HepG2 (cell line): ENCODE measurements around the gene OAS3. TPM values are rescaled to one million over a fixed set of nuclear protein-coding genes. Genes with fewer than 3 reads are reported as not detected.

Source experiments
- ATAC-seq: fragments of 200-7000 bp; cut with Tn5 transposase; 3 replicates; pipeline ENCODE4 v1.9.1; 2020; ENCODE audit warnings: mild to moderate bottlenecking, moderate library complexity
- BruUV-seq: library from RNA; stranded (reverse); fragments of 400-500 nt; replicated peaks from 2 replicates; lab custom pipeline; 2021; lab: Mats Ljungman, UMichigan
- CTCF ChIA-PET: fragments of 300-600 bp; formaldehyde crosslinking; extraction: SDS; loops from one replicate; lab custom pipeline; 2021; ENCODE audit warnings: low total read pairs, inconsistent platforms, low intra/inter-chr PET ratio; lab: Yijun Ruan, JAX
- POLR2A ChIA-PET: fragments of 350-600 bp; sonication (Branson Sonifier 250); formaldehyde crosslinking; loops from one replicate; lab custom pipeline; 2020; ENCODE audit warnings: antibody characterized with exemption, inconsistent platforms; lab: Yijun Ruan, JAX
- DNase-seq: peaks from one replicate; pipeline ENCODE4 v3.0.0-alpha.2; 2015; ENCODE audit warnings: low spot score
- FAIRE-seq: peaks from 3 replicates; lab custom pipeline; 2011; peaks lifted over from hg19 to GRCh38; lab: Jason Lieb, UNC
- H2AFZ ChIP-seq: one replicate; pipeline ENCODE4 v1.6.1; 2011; ENCODE audit warnings: low read length, inconsistent platforms
- H3K27ac ChIP-seq: fragments of 300-600 bp; 3 replicates; pipeline ENCODE4 v1.8.0; 2011; ENCODE audit warnings: mixed run types, mild to moderate bottlenecking, mixed read lengths, low read length, inconsistent platforms; ENCODE audit not compliant: insufficient read depth; ENCODE audit errors: extremely low read length
- H3K27me3 ChIP-seq, 2 experiments: fragments of 200-600 bp in 1 of 2; 2 replicates in 1 of 2; 3 replicates in 1 of 2; pipeline versions ENCODE4 v1.6.0 to v1.8.0; 2011; ENCODE audit warnings: low read length in 2 of 2, mild to moderate bottlenecking in 2 of 2, moderate library complexity in 2 of 2, inconsistent platforms in 1 of 2; ENCODE audit not compliant: insufficient read depth in 2 of 2, control insufficient read depth in 1 of 2
- H3K36me3 ChIP-seq, 2 experiments: fragments of 200-600 bp in 1 of 2; replicated peaks in 1 of 2; 2 replicates in 1 of 2; 3 replicates in 1 of 2; pipeline versions ENCODE4 v1.5.1 to v1.8.0; 2011; ENCODE audit warnings: low read length in 2 of 2, inconsistent platforms in 1 of 2; ENCODE audit not compliant: insufficient read depth in 2 of 2, control insufficient read depth in 1 of 2
- H3K4me1 ChIP-seq: 2 replicates; pipeline ENCODE4 v1.5.1; 2012; ENCODE audit warnings: low read length, inconsistent platforms; ENCODE audit not compliant: insufficient read depth
- H3K4me2 ChIP-seq: 2 replicates; pipeline ENCODE4 v1.6.0; 2011; ENCODE audit warnings: low read depth, low read length, inconsistent platforms
- H3K4me3 ChIP-seq, 3 experiments: fragments of 200-600 bp in 1 of 3; sonication (generic), shearing (Covaris generic) in 1 of 3; replicated peaks in 1 of 3; 2 replicates each; pipeline ENCODE4 v1.5.1; 2011 to 2016; ENCODE audit warnings: low read length in 3 of 3, inconsistent platforms in 2 of 3, low read depth in 2 of 3, mild to moderate bottlenecking in 2 of 3, control low read depth in 1 of 3, mixed read lengths in 1 of 3; ENCODE audit not compliant: insufficient read depth in 1 of 3
- H3K79me2 ChIP-seq: one replicate; pipeline ENCODE4 v1.6.1; 2011; ENCODE audit warnings: low read length, inconsistent platforms; ENCODE audit not compliant: insufficient read depth
- H3K9ac ChIP-seq: 2 replicates; pipeline ENCODE4 v1.6.0; 2011; ENCODE audit warnings: mild to moderate bottlenecking, low read depth, low read length, inconsistent platforms; ENCODE audit not compliant: insufficient read depth
- H3K9me3 ChIP-seq: 2 replicates; pipeline ENCODE4 v1.5.1; 2012; ENCODE audit warnings: mild to moderate bottlenecking, low read length
- H4K20me1 ChIP-seq: 2 replicates; pipeline ENCODE4 v1.6.0; 2011; ENCODE audit warnings: inconsistent platforms, mild to moderate bottlenecking, low read length, moderate library complexity; ENCODE audit not compliant: insufficient read depth
- CEBPG ChIP-seq: IDR thresholded peaks from 2 replicates; pipeline ENCODE4 v1.6.1; 2016
- DMAP1 ChIP-seq: IDR thresholded peaks from 2 replicates; pipeline ENCODE4 v1.6.1; 2016
- DNMT3B ChIP-seq: conservative IDR thresholded peaks from 2 replicates; pipeline ENCODE4 v1.6.1; 2016; ENCODE audit warnings: missing biosample characterization, control low read depth
- EZH2 ChIP-seq: conservative IDR thresholded peaks from 2 replicates; pipeline ENCODE4 v1.6.1; 2012; ENCODE audit warnings: mild to moderate bottlenecking, low read depth, low read length, moderate library complexity
- LCORL ChIP-seq, 2 experiments: fragments of 450-650 bp in 1 of 2; sonication (generic) in 1 of 2; formaldehyde crosslinking in 1 of 2; IDR thresholded peaks; 2 replicates each; pipeline versions ENCODE4 v1.5.0 to v1.6.1; 2017 to 2020; ENCODE audit warnings: antibody characterized with exemption in 1 of 2, missing genetic modification reagents in 1 of 2
- POGZ ChIP-seq: sonication (generic); formaldehyde crosslinking; IDR thresholded peaks from 2 replicates; pipeline ENCODE4 v1.4.0; 2020; ENCODE audit warnings: mild to moderate bottlenecking, missing genetic modification reagents
- RXRB ChIP-seq: IDR thresholded peaks from 2 replicates; pipeline ENCODE4 v1.6.1; 2016; ENCODE audit warnings: borderline replicate concordance, missing genetic modification reagents, missing compliant biosample characterization
- SALL1 ChIP-seq: sonication (generic); formaldehyde crosslinking; IDR thresholded peaks from 2 replicates; pipeline ENCODE4 v1.8.0; 2022; ENCODE audit warnings: mild to moderate bottlenecking, missing genetic modification reagents
- ZNF552 ChIP-seq: sonication (generic); formaldehyde crosslinking; IDR thresholded peaks from 2 replicates; pipeline ENCODE4 v1.9.0; 2022; ENCODE audit warnings: missing genetic modification reagents, mild to moderate bottlenecking, borderline replicate concordance
- ZNF556 ChIP-seq: sonication (generic); formaldehyde crosslinking; IDR thresholded peaks from 2 replicates; pipeline ENCODE4 v1.4.0; 2020; ENCODE audit warnings: mild to moderate bottlenecking, missing genetic modification reagents, borderline replicate concordance
- ZNF776 ChIP-seq: sonication (generic); formaldehyde crosslinking; IDR thresholded peaks from 2 replicates; pipeline ENCODE4 v1.4.0; 2020; ENCODE audit warnings: mild to moderate bottlenecking, missing genetic modification reagents
- WGBS: methylation state at CpG from one replicate; pipeline ENCODE4 v1.1.6; 2017; ENCODE audit warnings: low lambda C conversion rate; 5-methylcytosine and 5-hydroxymethylcytosine counted together
- in situ Hi-C: cut with HindIII; loops from 2 replicates; pipeline ENCODE4 v1.10.0; 2017; ENCODE audit warnings: low pct_unique_long_range_greater_than_20kb; ENCODE audit not compliant: extremely low pct_ligation_motif_present
- intact Hi-C: fragments of 100-400 bp; cut with micrococcal nuclease; formaldehyde crosslinking; loops from one replicate; pipeline ENCODE4 v1.10.0; 2022; ENCODE audit not compliant: unreplicated experiment
- polyA plus RNA-seq, 8 experiments: library from polyadenylated mRNA; depleted of rRNA in 3 of 8; stranded (reverse) in 7 of 8; unstranded in 1 of 8; fragments of >200 nt; fragmentation: Illumina TruSeq in 4 of 8; extraction: Trizol in 4 of 8; gene quantifications; 2 replicates each; pipeline versions ENCODE4 v1.2.1 to v1.2.3, GENCODE V29; 2011 to 2016; ENCODE audit warnings: low read depth in 4 of 8, missing spikeins in 1 of 8, mixed read lengths in 1 of 8; ENCODE audit not compliant: insufficient read depth in 1 of 8
- total RNA-seq, 5 experiments: library from RNA; depleted of rRNA; stranded (reverse); fragments of >200 nt; fragmentation: Illumina TruSeq; extraction: Trizol; gene quantifications; 2 replicates each; pipeline ENCODE4 v1.2.3, GENCODE V29; 2016; ENCODE audit warnings: low read depth in 1 of 5
- TF ChIP-seq, protein P1 (sequence below): sonication (generic); IDR thresholded peaks from 2 replicates; pipeline ENCODE4 v1.6.1; 2016; ENCODE audit warnings: low read depth, borderline replicate concordance
- TF ChIP-seq, protein P2 (sequence below): fragments of 450-650 bp; IDR thresholded peaks from 2 replicates; pipeline ENCODE4 v1.6.1; 2016
- TF ChIP-seq, protein P3 (sequence below): IDR thresholded peaks from 2 replicates; pipeline ENCODE4 v1.6.1; 2016; ENCODE audit warnings: missing genetic modification reagents, missing compliant biosample characterization

OAS3 gene
- total and polyA plus RNA-seq, 2 of the 13 experiments (the other 11 are each of a cell fraction or from before 2014, with no cell fraction given): 4.8 to 10.5 TPM

DNA sequence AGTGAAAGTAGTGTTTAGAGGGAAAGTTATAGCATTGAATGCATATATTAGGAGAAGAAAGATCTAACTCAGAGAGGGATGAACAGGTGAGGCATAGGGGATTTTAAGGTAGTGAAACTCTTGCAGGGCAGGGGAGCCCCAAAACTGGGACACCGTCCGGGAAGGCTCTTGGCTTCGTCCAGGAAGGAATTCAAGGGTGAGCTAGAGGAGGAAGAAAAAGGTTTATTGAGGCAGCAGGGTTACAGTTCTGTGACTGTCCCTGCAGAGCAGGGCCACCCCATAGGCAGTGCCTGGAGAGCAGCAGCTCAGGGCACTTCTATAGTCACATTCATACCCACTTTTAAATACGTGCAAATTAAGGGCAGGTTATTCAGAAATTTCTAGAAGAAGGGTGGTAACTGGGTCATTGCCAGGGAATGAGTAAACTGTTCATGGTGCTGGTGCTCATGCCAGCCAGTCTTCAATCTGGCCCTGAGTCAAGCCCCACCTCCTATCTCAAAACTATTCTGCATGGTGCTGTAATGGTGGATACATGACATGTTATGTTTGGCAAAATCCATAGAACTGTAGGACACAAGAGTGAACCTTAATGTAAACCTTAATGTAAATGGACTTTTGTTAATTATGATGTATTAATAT is 32.7 kb upstream of the OAS3 start:
- Histone ChIP-seq H3K27me3 (no peaks in the 10 kb centered on the region), H3K79me2 (no peaks in the 10 kb centered on the region), H3K9me3 (peaks cover 8% of the 10 kb centered on the region; the same call in 1 of the 2 replicates), H3K9ac (no peak overlapping the region), H3K27ac (no peak overlapping the region), H2AFZ (no peak overlapping the region), H3K4me3 (no peak overlapping the region), H3K36me3 (no peaks in the 10 kb centered on the region), H3K4me1 (peaks cover 32% of the 10 kb centered on the region), H4K20me1 (no peaks in the 10 kb centered on the region), H3K4me2 (0 out of 2 replicates have a peak overlapping the region, but pooled peaks have one; percentile 97)
- WGBS: 85% methylated on average over 4 of the region's 4 CpGs
- ATAC-seq: no peak
- no peak for DNase-seq
- POLR2A ChIA-PET: interaction anchor here (2.4 to 3.6 kb wide), 2 partner anchors 20 to 32 kb away, joined by 13 to 34 read pairs; partner anchors contain the start of gene OAS3
- CTCF ChIA-PET: no interaction called here
- TF ChIP-seq, protein P1, sequence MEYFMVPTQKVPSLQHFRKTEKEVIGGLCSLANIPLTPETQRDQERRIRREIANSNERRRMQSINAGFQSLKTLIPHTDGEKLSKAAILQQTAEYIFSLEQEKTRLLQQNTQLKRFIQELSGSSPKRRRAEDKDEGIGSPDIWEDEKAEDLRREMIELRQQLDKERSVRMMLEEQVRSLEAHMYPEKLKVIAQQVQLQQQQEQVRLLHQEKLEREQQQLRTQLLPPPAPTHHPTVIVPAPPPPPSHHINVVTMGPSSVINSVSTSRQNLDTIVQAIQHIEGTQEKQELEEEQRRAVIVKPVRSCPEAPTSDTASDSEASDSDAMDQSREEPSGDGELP: no peak
- intact Hi-C loops (no loop called here), in situ Hi-C loops (no loop called here)
- no peak for FAIRE-seq
- no TSS peak for BruUV-seq

DNA sequence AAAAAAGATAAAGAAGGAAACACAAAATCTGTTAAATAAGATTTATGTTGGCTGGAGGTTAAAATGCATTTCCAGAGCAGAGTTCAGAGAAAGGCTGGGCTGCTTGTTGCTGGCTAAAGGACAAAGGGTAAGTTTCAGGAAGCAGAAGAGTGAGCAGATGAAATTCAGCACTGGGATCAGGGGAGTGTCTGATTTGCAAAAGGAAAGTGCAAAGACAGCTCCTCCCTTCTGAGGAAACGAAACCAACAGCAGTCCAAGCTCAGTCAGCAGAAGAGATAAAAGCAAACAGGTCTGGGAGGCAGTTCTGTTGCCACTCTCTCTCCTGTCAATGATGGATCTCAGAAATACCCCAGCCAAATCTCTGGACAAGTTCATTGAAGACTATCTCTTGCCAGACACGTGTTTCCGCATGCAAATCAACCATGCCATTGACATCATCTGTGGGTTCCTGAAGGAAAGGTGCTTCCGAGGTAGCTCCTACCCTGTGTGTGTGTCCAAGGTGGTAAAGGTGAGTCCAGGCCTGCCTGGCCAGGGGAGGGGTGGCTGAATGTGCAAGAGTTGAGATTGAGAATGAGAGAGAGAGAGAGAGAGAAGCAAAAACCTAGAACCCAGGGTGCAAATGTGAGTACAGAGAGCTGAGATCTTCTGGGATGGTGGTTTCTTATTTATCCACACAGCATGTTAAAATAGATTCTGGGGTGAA is 31.4 kb upstream of the OAS3 start, which contains the start of gene OAS1:
Gene OAS1 (plus strand): TSS at position 251 of the 703 bp plus-strand sequence. CDS start 78 bp downstream, at position 329.
- Histone ChIP-seq H3K36me3 (no peaks in the 10 kb centered on the region), H3K9ac (peak within 1 kb of the TSS; percentile 50), H3K4me1 (peaks cover 32% of the 10 kb centered on the region), H2AFZ (peak within 1 kb of the TSS; percentile 98), H3K4me2 (peak within 1 kb of the TSS; percentile 97), H4K20me1 (no peaks in the 10 kb centered on the region), H3K9me3 (peaks cover 8% of the 10 kb centered on the region; the same call in 1 of the 2 replicates), H3K4me3 (peak within 1 kb of the TSS; percentile 54 to 68 (median 68)), H3K79me2 (no peaks in the 10 kb centered on the region), H3K27ac (peak within 1 kb of the TSS; percentile 45), H3K27me3 (no peaks in the 10 kb centered on the region)
- in situ Hi-C loops: no loop called here
- intact Hi-C loops: no loop called here
- CTCF ChIA-PET: no interaction called here
- FAIRE-seq (peak; percentile 96), DNase-seq (peak; percentile 72), ATAC-seq (peak; percentile 98)
- WGBS: 2% methylated on average over 4 of the region's 4 CpGs
- POLR2A ChIA-PET: interaction anchor here (0.6 to 3.6 kb wide), 3 partner anchors 19 to 41 kb away, joined by 3 to 34 read pairs (median 13); partner anchors contain the start of gene OAS3
- TSS peak; percentile 74 for BruUV-seq
- TF ChIP-seq RXRB (CRISPR knock-in tag) (peak; percentile 38; the same call in 1 of the 2 replicates), ZNF776 (CRISPR knock-in tag) (no peak), SALL1 (peak; percentile 46; the same call in 1 of the 2 replicates), CEBPG (0 out of 2 replicates have a peak, but pooled peaks have one; percentile 3), ZNF552 (CRISPR knock-in tag) (no peak), LCORL (IDR thresholded peaks at IDR 0.05) (no peak), LCORL (CRISPR knock-in tag; IDR thresholded peaks at IDR 0.05) (0 out of 2 replicates have a peak, but pooled peaks have one; percentile 36), EZH2 (no peak), POGZ (CRISPR knock-in tag) (no peak), DNMT3B (no peak), DMAP1 (peak; percentile 33; the same call in 1 of the 2 replicates), ZNF556 (CRISPR knock-in tag) (no peak)
- TF ChIP-seq, protein P2, sequence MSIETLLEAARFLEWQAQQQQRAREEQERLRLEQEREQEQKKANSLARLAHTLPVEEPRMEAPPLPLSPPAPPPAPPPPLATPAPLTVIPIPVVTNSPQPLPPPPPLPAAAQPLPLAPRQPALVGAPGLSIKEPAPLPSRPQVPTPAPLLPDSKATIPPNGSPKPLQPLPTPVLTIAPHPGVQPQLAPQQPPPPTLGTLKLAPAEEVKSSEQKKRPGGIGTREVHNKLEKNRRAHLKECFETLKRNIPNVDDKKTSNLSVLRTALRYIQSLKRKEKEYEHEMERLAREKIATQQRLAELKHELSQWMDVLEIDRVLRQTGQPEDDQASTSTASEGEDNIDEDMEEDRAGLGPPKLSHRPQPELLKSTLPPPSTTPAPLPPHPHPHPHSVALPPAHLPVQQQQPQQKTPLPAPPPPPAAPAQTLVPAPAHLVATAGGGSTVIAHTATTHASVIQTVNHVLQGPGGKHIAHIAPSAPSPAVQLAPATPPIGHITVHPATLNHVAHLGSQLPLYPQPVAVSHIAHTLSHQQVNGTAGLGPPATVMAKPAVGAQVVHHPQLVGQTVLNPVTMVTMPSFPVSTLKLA: peak; percentile 4; the same call in 1 of the 2 replicates
- TF ChIP-seq, protein P3, sequence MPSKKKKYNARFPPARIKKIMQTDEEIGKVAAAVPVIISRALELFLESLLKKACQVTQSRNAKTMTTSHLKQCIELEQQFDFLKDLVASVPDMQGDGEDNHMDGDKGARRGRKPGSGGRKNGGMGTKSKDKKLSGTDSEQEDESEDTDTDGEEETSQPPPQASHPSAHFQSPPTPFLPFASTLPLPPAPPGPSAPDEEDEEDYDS (CRISPR knock-in tag): peak; percentile 45; the same call in 1 of the 2 replicates
